RPMI7951 (cell line): ENCODE measurements around the gene OR9Q1. TPM values are rescaled to one million over a fixed set of nuclear protein-coding genes. Genes with fewer than 3 reads are reported as not detected.

Source experiments
- DNase-seq: peaks from one replicate; pipeline ENCODE4 v3.0.0-alpha.2; 2012; ENCODE audit warnings: low read depth
- total RNA-seq: library from RNA; depleted of rRNA; stranded (reverse); fragments of >200 nt; shearing (Covaris generic); gene quantifications from 2 replicates; pipeline ENCODE4 v1.2.3, GENCODE V29; 2014

The OR9Q1 gene
- total RNA-seq, 1 experiment from 2014 or later, result not detected

DNA sequence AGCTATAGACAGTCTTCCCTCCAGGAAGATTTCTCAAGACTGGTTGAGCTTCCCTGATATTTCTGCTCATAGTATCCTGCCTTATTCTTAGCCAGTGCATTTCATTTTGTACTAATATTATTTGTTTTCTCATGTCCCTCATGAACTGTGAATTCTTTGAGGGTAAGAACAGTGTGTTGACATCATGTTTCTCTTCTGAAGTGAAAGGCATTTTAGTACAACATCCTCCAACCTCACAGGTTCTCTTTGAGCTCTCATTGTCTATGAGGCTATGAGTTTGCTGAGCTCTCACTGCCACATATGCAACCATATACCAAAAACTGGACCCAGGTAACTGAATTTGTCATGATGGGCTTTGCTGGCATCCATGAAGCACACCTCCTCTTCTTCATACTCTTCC lies 7.0 kb downstream of the OR9Q1 start, which contains the start of gene OR6Q1:
OR6Q1 (plus strand) TSS at position 301 of the 400 bp plus-strand sequence; CDS start at position 301, 0 bp downstream.
- no peak for DNase-seq

DNA sequence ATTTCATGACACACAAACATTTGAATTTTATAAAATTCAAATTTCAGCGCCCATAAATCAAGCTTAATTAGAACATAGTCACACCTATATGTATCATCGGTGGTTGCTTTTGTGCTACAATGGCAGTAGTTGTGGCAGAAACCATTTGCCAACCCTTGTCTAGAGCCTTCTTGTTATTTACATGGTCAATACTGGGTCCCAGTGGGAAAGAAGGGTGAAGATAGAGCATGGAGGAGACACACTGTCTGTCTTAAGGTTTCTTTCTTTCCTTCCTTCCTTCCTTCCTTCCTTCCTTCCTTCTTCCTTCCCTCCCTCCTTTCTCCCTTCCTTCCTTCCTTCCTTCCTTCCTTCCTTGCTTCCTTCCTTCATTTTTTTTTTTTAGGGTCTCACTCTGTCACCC lies 10.8 kb downstream of the OR9Q1 start:
- no peak for DNase-seq

DNA sequence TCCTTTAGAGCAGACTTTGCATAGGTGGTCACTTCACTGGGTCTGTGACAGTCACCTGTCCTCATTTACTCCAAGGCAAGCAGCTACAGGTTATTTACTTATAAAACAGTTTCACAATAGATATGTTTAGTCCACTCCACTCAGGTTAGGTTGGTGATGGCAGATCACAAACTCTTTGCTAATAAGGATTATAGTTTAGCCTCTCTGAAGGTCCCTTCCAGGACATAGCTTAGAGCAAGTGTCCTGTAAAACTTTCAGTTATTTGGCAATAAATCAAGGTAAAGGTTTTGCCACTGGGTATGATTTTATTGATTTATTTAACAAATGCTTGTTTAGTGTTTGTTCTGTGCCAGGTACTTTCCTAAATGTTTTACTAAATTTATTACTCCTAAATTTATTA lies 15.9 kb downstream of the OR9Q1 start:
- DNase-seq, result no peak

DNA sequence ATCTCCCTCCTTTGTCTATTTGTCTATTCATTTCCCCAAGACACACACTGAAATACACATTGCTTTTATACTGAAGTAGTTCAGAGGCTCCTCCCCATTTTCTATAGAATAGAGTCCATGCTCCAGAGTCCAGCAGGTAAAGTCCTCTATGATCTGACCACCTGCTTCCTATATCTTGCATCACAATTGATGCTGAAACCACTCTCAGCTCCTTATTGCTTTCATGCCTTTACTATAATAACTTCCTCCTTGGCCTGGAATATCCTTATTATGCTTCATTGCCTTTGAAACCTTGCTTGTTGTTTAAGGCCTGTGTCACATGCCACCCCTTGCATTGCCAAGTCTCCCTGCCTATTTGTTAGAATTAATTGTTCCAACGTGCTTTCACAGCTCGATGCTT lies 19.7 kb downstream of the OR9Q1 start:
- no peak for DNase-seq

DNA sequence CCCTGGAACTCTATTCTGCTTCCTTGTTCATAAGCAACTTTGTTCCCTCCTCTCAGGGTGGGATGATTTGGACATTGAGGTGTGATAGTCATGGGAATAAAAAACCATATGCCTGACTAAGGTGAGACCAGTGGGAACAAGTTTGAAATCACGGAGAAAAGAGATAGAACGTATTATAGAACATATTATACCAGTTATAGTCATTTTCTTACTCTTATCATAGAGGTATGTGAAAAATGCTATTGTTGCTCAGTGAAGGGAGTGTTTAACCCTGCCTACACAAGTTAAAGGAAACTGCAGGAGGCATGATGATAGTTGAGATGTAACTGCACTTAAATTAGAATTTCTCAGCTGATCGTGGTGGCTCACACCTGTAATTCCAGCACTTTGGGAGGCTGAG lies 22.6 kb downstream of the OR9Q1 start:
- no peak for DNase-seq

- DNase-seq, result no peak
Measured at GRCh38 chr11:58047818-58048217, 24.1 kb downstream of the OR9Q1 start.

DNA sequence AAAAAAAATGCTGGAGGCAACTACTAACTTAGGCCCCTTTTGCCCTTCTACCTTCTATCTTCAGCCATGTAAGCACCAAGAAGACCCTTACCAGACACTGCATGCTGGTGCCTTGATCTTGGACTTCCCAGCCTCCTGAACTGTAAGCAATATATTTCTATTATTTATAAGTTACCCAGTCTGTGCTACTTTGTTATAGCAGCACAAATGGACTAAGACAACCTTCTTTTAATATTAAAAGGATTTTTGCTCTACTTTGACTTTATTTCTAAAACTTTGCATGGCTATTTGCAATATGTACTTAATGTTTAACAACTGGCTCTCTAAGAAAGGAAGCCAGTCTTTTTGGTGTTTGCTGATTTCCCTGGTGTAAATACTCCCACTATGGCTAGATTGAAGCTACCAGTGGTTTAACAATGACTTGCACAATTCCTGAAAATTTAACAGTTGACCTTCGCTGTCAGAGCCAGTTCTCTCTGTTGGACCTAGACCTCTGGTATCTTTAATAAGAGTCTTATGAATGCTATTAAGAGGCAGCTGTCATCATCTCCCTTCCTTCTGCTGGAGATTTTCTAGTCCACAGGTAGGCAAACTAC lies 32.2 kb downstream of the OR9Q1 start:
- DNase-seq, result no peak

- no peak for DNase-seq
Measured at GRCh38 chr11:58057481-58057880, 33.8 kb downstream of the OR9Q1 start.

- DNase-seq, result no peak
Measured at GRCh38 chr11:58058276-58059006, 34.8 kb downstream of the OR9Q1 start.

GRCh38 chr11:58059007-58059350 lies 35.3 kb downstream of the OR9Q1 start:
- DNase-seq, result peak; percentile 85

- no peak for DNase-seq
Measured at GRCh38 chr11:58060535-58060934, 36.9 kb downstream of the OR9Q1 start.

- no peak for DNase-seq
Measured at GRCh38 chr11:58060939-58061672, 37.4 kb downstream of the OR9Q1 start.

- peak; percentile 73 for DNase-seq
Measured at GRCh38 chr11:58061813-58062212, 38.1 kb downstream of the OR9Q1 start.

- DNase-seq, result no peak
Measured at GRCh38 chr11:58067685-58068084, 44.0 kb downstream of the OR9Q1 start.

DNA sequence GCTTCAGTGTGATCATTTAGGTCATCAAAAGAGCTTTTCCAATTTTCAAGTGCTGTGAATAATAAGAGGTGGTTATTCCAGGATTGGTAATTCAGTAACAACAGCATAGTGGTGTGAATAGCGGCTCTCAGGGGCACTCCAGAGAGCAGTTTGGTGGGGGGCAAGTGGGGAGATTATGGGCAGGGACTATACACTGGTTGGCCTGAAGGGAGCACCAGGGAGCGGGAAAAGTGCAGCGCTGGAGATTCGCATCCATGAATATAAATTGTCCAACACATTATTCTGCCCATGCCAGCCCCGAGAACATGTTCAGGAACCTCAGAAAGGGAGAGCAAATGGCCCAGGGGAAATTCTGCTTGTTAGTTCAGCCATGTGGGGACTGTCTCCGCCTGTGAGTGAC lies 45.0 kb downstream of the OR9Q1 start:
- no peak for DNase-seq

- no peak for DNase-seq
Measured at GRCh38 chr11:58070585-58070984, 46.9 kb downstream of the OR9Q1 start.

GRCh38 chr11:58075781-58076180 lies 52.1 kb downstream of the OR9Q1 start:
- no peak for DNase-seq

DNA sequence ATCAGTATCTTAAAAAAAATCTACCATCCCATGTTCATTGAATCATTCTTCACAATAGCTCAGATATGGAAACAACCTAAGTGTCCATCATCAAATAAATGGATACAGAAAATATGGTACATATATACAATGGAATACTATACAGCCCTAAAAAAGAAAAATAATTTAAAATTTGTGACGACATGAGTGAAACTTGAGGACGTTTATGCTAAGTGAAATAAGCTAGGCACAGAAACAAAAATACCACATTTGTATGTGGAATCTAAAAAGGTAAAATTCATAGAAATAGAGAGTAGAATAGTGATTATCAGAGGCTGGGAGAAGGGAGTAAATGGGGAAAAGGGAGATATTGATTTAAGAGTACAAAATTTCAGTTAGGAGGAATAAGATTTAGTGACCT lies 62.8 kb downstream of the OR9Q1 start:
- no peak for DNase-seq

DNA sequence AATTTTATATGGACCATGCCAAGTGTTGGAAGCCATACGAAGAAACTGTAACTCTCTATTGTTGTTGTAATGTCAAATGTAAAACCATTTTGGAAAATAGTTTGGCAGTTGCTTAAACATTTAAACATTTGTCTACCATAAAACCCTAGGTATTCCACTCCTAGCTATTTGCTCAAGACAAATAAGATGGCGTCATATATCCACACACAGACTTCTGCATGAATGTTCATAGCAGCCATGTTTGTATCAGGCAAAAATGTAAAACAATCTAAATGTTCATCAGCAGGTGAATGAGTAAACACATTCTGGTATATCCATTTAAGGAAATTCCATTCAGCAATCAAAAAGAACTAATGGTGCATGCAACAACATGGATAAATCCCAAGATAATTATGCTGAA lies 73.8 kb downstream of the OR9Q1 start:
- DNase-seq, result no peak

DNA sequence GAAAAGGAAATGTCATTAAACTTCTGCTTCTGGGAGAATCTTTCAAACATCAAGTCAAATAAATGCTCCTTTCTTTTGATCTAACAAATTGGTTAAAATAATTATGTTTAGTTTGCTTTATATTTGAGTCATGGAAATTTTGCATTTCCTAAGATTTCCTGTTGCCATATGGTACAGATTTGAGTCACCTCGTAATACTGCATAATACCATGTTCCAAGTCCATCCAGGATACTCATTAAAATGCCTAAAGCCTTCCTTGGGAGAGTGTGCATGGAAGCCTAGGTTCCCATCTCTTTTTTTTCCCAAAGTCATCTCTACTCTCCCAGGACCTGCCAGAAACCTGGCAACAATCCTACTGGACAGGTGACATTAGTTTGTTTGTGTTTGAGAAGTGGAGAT lies 97.4 kb downstream of the OR9Q1 start:
- no peak for DNase-seq

DNA sequence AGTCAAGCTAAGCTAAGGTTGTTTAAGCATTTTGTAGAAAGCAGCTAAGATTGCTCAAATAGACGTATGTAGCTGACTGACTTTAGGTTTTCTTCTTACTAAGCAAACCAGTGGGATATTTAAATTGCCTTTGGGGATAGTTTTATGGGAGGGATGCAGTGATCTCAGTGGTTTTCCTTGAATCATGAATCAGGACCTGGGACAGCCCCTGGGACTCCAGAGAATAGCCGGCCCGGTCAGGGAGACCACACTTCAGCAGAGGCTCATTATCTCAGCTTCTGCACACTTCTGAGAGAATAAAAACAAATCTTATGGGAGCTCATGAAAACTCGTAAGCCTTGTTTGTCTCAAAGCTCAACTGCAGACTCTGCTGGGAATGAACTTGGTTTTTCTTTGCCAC lies 101.8 kb downstream of the OR9Q1 start, which contains the start of gene OR9I1:
OR9I1 (minus strand) TSS at position 62 of the 400 bp plus-strand sequence. CDS start 6,086 bp downstream, outside the sequence.
- no peak for DNase-seq

DNA sequence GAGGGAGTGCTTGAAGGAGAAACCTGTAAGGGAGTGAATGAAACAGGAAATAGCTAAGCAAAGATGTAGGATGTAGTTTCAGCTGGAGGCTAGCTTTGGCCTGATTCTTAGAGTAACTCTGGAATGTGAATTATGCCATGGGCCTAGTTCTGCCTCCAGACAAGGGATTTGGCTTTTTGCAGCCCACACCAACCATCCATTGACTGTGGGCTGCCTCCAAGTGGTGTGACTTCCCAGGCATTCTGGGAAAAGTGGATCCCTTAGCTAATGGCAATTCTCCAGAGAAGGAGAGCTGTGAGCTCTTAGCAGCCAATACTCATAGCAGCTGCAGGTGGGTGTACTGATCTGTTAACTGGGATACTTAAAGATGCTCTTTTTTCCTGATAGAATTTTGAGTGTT lies 103.7 kb downstream of the OR9Q1 start:
- no peak for DNase-seq
